ENCODE measurements around the gene LMAN2. TPM values are rescaled to one million over a fixed set of nuclear protein-coding genes. Genes with fewer than 3 reads are reported as not detected.

LMAN2 gene
- total RNA-seq, 1 experiment from 2014 or later, result 128 TPM

GRCh38 chr5:177390363-177391300, 39.2 kb upstream of the LMAN2 start:
- Histone ChIP-seq H4K20me1 (ENCODE audit: insufficient read depth) (no peaks in the 10 kb centered on the region), H3K36me3 (ENCODE audit: control insufficient read depth in 1 of 2, insufficient read depth in 2 of 2, low read length in 2 of 2) (no peaks in the 10 kb centered on the region), H3K27me3 (ENCODE audit: insufficient read depth, low read length) (no peaks in the 10 kb centered on the region), H3K27ac (ENCODE audit: low read depth, low read length) (peak overlapping the region; percentile 63), H3K4me1 (ENCODE audit: control insufficient read depth in 1 of 2, insufficient read depth in 2 of 2, low read length in 2 of 2) (peaks cover 24 to 43% of the 10 kb centered on the region in 2 experiments), H3K79me2 (ENCODE audit: insufficient read depth, low read length) (no peaks in the 10 kb centered on the region), H3K9ac (ENCODE audit: low read length) (peak overlapping the region; percentile 43), H3K9me3 (ENCODE audit: control insufficient read depth in 1 of 2, insufficient read depth in 1 of 2, low read depth in 1 of 2, low read length in 2 of 2) (no peaks in the 10 kb centered on the region), H3K4me2 (ENCODE audit: low read length) (peak overlapping the region; percentile 64), H3K9me2 (ENCODE audit: insufficient read depth) (no peaks in the 10 kb centered on the region), H3K4me3 (replicated peaks in 1 of 2; ENCODE audit: low read depth in 1 of 2, low read length in 2 of 2) (no peak overlapping the region), H2AFZ (ENCODE audit: low read depth, low read length, poor library complexity, severe bottlenecking) (peak overlapping the region; percentile 63)
- DNase-seq (ENCODE audit: low read depth, low spot score) (peak; percentile 81), ATAC-seq (peak; percentile 78)
- ChIA-PET CTCF (interaction anchor here (0.6 to 3.1 kb wide), 20 partner anchors 11 to 277 kb away, joined by 3 to 65 read pairs (median 8); partner anchors contain the start of genes GRK6 and PDLIM7), RAD21 (ENCODE audit: low non-redundant PET in 1 of 2, low total read pairs in 2 of 2, uncharacterized antibody in 2 of 2, unreplicated experiment in 2 of 2) (interaction anchor here (0.6 to 1.9 kb wide), 9 partner anchors 12 to 111 kb away, joined by 3 to 8 read pairs (median 4); partner anchors contain the start of gene GRK6 (in 1 of the 2)), POLR2A (interaction anchor here (1.0 to 2.6 kb wide), 7 partner anchors 12 to 107 kb away, joined by 3 to 14 read pairs (median 7); partner anchors contain the start of genes GRK6 and PDLIM7)
- TF ChIP-seq POLR2AphosphoS5 (IDR thresholded peaks at IDR 0.05; ENCODE audit: low read depth, low read length) (peak; percentile 39; the same call in 1 of the 2 replicates), ZFX (IDR thresholded peaks at IDR 0.05) (peak; percentile 21; the same call in 1 of the 2 replicates), CTCF (IDR thresholded peaks at IDR 0.05 in 2 of 3, conservative IDR thresholded peaks at IDR 0.05 in 1 of 3; ENCODE audit: borderline replicate concordance in 1 of 3, insufficient read depth in 1 of 3, low read depth in 2 of 3, low read length in 2 of 3) (peak in 2 of 3 experiments; percentile 94 to 96; a peak in 4 of 6 replicates), CEBPB (IDR thresholded peaks at IDR 0.05; ENCODE audit: low read depth) (no peak), TCF7L2 (IDR thresholded peaks at IDR 0.05; ENCODE audit: borderline replicate concordance, extremely low read depth, insufficient read depth, insufficient read length) (peak; percentile 46)
- intact Hi-C loops (cut with micrococcal nuclease), result loop anchor here (1.0 kb wide), 3 partner anchors 64 to 111 kb away; partner anchors contain the start of gene PDLIM7
- no TSS peak for BruUV-seq (replicated peaks)
